ENCODE data around the gene CALML4. TPM values are rescaled to one million over a fixed set of nuclear protein-coding genes. Genes with fewer than 3 reads are reported as not detected.
"Not testable (repeated sequence)": the region's sequence is repeated elsewhere in the genome, so short reads cannot be mapped to it uniquely, and the experiment has no call there.

CALML4 gene
- total RNA-seq, 4 donors from 2014 or later = 8.6 to 10.3 (median 9.0) TPM

GRCh38 chr15:68205954-68206539 lies 915 bp upstream of the CALML4 start:
- TF ChIP-seq, protein P1, sequence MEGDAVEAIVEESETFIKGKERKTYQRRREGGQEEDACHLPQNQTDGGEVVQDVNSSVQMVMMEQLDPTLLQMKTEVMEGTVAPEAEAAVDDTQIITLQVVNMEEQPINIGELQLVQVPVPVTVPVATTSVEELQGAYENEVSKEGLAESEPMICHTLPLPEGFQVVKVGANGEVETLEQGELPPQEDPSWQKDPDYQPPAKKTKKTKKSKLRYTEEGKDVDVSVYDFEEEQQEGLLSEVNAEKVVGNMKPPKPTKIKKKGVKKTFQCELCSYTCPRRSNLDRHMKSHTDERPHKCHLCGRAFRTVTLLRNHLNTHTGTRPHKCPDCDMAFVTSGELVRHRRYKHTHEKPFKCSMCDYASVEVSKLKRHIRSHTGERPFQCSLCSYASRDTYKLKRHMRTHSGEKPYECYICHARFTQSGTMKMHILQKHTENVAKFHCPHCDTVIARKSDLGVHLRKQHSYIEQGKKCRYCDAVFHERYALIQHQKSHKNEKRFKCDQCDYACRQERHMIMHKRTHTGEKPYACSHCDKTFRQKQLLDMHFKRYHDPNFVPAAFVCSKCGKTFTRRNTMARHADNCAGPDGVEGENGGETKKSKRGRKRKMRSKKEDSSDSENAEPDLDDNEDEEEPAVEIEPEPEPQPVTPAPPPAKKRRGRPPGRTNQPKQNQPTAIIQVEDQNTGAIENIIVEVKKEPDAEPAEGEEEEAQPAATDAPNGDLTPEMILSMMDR (IDR thresholded peaks at IDR 0.05) = no peak
- DNase-seq (ENCODE audit: low spot score) (peak; percentile 14), ATAC-seq (ENCODE audit: low FRiP score) (no peak)

DNA sequence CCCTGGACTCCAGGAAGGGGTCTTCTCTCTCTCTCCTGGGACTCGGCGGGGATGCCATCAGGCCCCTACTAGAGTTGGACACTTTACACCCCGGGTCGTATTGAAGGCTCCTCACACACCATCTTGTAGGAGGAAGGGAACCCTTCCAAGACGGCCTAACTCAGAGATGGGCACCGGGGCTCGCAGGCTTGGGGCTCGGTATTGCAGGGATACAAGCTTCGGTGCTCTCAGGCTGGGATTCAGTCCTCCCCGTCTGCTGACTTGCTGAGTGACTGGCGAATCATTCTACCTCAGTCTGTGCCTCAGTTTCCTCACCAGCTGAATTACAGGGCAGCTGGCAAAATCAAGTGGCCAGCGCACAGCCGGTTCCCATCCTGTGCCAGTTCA lies 419 bp upstream of the CALML4 start:
- TF ChIP-seq, protein P1 (IDR thresholded peaks at IDR 0.05) = no peak
- ATAC-seq (ENCODE audit: low FRiP score) (no peak), DNase-seq (ENCODE audit: low spot score) (peak; percentile 20)

DNA sequence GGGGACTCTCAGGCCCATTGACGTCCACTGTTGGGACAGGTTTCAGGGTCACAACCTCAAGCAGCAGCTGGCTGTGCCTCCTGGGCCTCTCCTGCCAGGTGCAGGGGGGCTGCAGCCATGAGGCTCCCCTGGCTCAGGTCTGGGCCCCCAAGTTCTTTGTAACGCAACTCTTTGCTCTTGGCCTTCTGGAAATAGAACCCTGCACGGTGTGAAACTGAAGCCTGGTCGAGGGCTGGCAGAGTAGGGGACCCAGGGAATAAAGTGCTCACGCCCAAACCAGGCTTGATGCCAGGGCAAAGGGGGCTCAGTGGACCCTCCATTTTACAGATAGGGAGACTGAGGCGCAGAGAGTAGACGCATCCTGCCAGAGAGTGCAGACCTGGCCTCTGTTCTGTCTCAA lies 771 bp downstream of the CALML4 start:
- ATAC-seq (ENCODE audit: low FRiP score) (no peak), DNase-seq (ENCODE audit: low spot score) (no peak)
- TF ChIP-seq, protein P1 (IDR thresholded peaks at IDR 0.05) = no peak

DNA sequence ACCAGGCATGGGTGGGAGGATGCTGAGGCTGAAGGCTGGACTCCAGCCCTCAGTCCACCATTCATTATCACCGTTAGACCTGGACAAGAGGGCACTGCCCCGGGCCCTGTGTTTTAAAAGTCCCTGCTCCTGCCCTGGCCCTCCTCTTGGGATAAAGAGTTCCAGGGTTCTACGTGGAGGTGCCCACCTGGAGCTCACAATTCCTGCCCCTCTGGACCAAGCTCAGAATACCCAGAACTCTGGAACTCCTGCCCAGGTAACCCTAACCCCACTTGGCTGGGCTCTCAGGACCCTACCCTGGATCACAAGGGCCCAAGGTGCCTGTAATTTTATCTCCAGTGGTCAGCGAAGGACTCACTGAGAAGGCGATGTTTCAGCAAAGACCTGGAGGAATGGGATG lies 1.2 kb downstream of the CALML4 start:
- ATAC-seq (ENCODE audit: low FRiP score) (no peak), DNase-seq (ENCODE audit: low spot score) (peak; percentile 6)
- TF ChIP-seq, protein P1 (IDR thresholded peaks at IDR 0.05) = no peak

DNA sequence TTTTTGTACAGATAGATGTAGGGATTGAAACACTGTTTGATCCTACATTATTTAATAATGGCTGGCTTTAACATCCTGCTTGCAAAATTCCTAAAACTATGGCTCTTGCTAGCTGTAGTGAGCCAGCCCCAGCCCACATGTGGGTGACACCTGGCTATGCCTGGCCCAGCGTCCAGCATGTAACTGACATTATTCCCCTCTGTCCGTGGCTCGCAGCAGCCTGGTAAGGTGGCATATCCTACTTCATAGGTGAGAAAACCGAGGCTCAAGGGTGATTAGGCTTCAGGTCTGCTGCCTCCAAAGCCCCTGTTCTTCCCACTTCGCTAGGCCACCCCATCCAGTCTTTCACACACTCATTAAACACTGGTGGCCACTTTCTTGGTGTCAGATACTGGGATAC lies 1.6 kb downstream of the CALML4 start:
- ATAC-seq (ENCODE audit: low FRiP score) = no peak
- TF ChIP-seq, protein P1 (IDR thresholded peaks at IDR 0.05) = no peak
- DNase-seq (ENCODE audit: low spot score) = no peak

DNA sequence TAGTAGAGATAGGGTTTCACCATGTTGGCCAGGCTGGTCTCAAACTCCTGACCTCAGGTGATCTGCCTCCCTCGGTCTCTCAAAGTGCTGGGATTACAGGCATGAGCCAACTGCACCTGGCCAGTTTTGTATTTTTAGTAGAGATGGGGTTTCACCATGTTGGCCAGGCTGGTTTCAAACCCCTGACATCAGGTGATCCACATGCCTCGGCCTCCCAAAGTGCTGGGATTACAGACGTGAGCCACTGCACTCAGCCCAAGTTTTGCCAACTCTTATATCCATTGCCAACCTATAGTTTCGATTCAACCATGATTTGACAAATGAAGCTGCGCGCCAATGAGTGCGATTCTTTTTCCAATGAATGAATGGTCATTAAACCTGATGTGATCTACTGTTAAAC lies 2.1 kb downstream of the CALML4 start:
- not testable (repeated sequence) for ATAC-seq (ENCODE audit: low FRiP score)
- DNase-seq (ENCODE audit: low spot score) = peak; percentile 18

DNA sequence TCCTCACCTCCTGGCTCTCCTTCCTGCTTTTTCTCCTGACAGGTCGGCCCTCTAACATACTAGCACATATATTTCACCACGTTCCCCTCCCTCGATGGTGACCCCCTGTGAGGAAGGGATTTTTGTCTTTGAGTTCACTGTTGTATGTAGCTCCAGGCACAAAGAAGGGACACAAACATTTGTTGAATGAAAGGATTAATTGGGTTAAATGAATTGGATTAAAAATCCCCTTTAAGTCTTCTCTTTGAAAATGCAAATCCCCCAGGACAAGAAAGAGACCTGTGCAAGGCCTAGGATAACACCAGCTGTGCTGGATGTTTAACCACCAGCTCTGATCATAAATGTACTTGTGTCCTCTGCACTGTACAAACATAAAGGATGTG lies 3.3 kb downstream of the CALML4 start:
- ATAC-seq (ENCODE audit: low FRiP score) = no peak
- DNase-seq (ENCODE audit: low spot score) = no peak

More for the DNA sequence above, 3.3 kb downstream of the CALML4 start:
- TF ChIP-seq, protein P1 (IDR thresholded peaks at IDR 0.05) = no peak

Data from omental fat pad (tissue), 4 donors.